Common myeloid progenitor, CD34-positive (primary cell): ENCODE measurements around the gene FOXA1.

Source experiments
- CTCF ChIA-PET: fragments of 350-600 bp; sonication (Branson Sonifier 250); formaldehyde crosslinking; loops from one replicate; lab custom pipeline; 2021; ENCODE audit warnings: antibody characterized with exemption; lab: Charles Lee
- POLR2A ChIA-PET: fragments of 350-600 bp; sonication (Branson Sonifier 250); formaldehyde crosslinking; loops from one replicate; lab custom pipeline; 2021; ENCODE audit warnings: antibody characterized with exemption; lab: Charles Lee
- DNase-seq, 3 donors: peaks; one replicate each; pipeline versions ENCODE4 v3.0.0 to v3.0.0-alpha.2; 2013
- H3K27ac ChIP-seq, 2 experiments: 1 replicate in 1 of 2; 2 replicates in 1 of 2; pipeline ENCODE4 v1.7.0; 2013; ENCODE audit warnings: inconsistent platforms in 2 of 2, low read length in 2 of 2, mild to moderate bottlenecking in 2 of 2, low read depth in 1 of 2, moderate library complexity in 1 of 2; ENCODE audit not compliant: severe bottlenecking in 2 of 2, insufficient read depth in 1 of 2, poor library complexity in 1 of 2
- H3K27me3 ChIP-seq, 5 experiments: replicated peaks in 2 of 5; 1 replicate in 3 of 5; 2 replicates in 2 of 5; pipeline versions ENCODE4 v1.6.1 to v1.7.0; 2013; ENCODE audit warnings: low read length in 4 of 5, mild to moderate bottlenecking in 2 of 5, moderate library complexity in 2 of 5, inconsistent platforms in 1 of 5; ENCODE audit not compliant: insufficient read depth in 5 of 5, control insufficient read depth in 4 of 5
- H3K36me3 ChIP-seq, 4 experiments: 1 replicate in 2 of 4; 2 replicates in 2 of 4; pipeline versions ENCODE4 v1.6.1 to v1.7.0; 2013; ENCODE audit warnings: low read length in 3 of 4, control low read depth in 1 of 4, mild to moderate bottlenecking in 1 of 4; ENCODE audit not compliant: control insufficient read depth in 4 of 4, insufficient read depth in 4 of 4
- H3K4me1 ChIP-seq, 4 experiments: 1 replicate in 3 of 4; 2 replicates in 1 of 4; pipeline versions ENCODE4 v1.6.1 to v1.7.1; 2013; ENCODE audit warnings: low read length in 3 of 4, mild to moderate bottlenecking in 3 of 4, control low read depth in 1 of 4, inconsistent platforms in 1 of 4, moderate library complexity in 1 of 4; ENCODE audit not compliant: control insufficient read depth in 4 of 4, insufficient read depth in 4 of 4; ENCODE audit errors: control extremely low read depth in 1 of 4
- H3K4me3 ChIP-seq, 7 experiments: 1 replicate in 4 of 7; 2 replicates in 3 of 7; pipeline versions ENCODE4 v1.5.1 to v1.7.0; 2013; ENCODE audit warnings: mild to moderate bottlenecking in 7 of 7, low read length in 6 of 7, moderate library complexity in 6 of 7, inconsistent platforms in 2 of 7, low read depth in 2 of 7, control low read depth in 1 of 7; ENCODE audit not compliant: insufficient read depth in 4 of 7, control insufficient read depth in 1 of 7; ENCODE audit errors: extremely low read depth in 1 of 7
- H3K9me3 ChIP-seq, 5 experiments: 1 replicate in 4 of 5; 2 replicates in 1 of 5; pipeline versions ENCODE4 v1.6.1 to v1.7.1; 2013; ENCODE audit warnings: low read length in 4 of 5, mild to moderate bottlenecking in 2 of 5, inconsistent platforms in 1 of 5, low read depth in 1 of 5, moderate library complexity in 1 of 5; ENCODE audit not compliant: control insufficient read depth in 4 of 5, insufficient read depth in 2 of 5; ENCODE audit errors: control extremely low read depth in 1 of 5
- WGBS: methylation state at CpG from one replicate; pipeline ENCODE4 v1.1.5; 2013; ENCODE audit not compliant: insufficient coverage; 5-methylcytosine and 5-hydroxymethylcytosine counted together

Gene FOXA1

DNA sequence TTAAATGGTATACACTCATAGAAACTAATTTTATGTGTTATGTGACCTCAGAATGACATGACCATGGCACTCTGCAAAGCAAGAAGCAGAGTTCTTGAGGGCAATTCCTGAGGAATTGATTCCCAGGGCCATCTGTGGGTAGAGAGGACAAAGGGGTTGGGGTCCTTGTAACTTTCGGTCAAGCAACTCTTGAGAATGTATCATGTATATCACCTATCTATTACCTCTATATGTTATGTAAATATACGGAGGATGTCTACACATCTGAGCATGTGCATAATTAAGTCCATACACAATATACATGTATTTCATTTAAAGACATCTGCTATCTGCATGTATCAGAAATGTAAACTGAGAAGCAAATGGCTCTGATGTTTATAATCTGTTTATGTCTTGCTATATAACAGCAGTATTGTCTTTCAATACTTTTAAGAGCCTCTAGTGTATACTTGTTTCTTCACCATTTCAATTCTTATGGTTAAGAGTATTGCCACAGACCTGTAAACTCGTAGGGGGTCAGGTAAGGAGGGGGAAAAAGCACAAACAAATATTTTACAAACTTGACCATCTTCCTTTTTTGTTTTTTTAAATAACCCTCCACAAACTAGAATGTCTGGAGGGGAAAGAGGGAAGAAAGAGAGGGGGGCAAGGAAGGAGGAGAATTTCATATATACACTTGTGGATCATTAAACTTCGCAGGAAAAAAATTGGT is 4.5 kb downstream of the FOXA1 start:
- Histone ChIP-seq H3K4me1 (peaks cover 0 to 18% (median 15%) of the 10 kb centered on the region in 4 experiments), H3K27ac (no peak overlapping the region), H3K4me3 (no peak overlapping the region), H3K9me3 (peaks cover 0 to 4% (median 3%) of the 10 kb centered on the region in 5 experiments), H3K27me3 (peaks cover 28 to 97% (median 47%) of the 10 kb centered on the region in 5 experiments), H3K36me3 (no peaks in the 10 kb centered on the region)
- ChIA-PET POLR2A (no interaction called here), CTCF (no interaction called here)
- DNase-seq: peak in 1 of 3 donors; percentile 15
- no CpG with 5 or more reads among the region's 4 CpGs for whole genome bisulfite sequencing

DNA sequence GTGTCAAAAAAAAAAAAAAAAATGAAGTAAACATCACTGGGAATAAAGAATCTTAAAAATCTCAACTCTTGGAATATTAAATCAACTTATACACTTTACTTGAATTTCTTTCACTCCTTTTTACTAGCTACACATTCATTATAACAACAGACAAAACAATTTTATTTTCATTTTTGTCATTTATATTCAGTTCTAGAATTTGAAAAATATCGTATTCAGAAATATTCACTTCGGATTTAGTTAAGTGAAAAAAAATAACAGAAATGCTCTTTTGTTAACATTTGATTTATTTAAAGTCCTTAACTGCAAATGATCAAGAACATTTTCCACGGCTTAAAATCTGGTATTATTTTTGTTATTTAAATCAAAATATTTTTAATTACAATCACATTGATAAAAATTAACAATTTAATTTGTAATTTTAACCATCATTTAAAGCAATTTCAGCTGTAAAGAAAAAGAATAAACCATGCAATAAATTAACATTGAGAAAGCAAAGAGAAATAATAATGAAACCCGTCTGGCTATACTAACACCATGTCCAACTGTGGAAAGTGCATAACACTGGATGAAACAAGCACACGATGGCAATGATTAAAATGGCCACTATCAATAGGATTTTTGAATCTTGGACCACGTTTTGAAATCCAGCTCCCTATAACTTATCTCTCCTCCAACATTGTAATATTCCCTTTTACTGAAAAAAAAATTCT is 5.2 kb downstream of the FOXA1 start:
- Histone ChIP-seq H3K36me3 (no peaks in the 10 kb centered on the region), H3K4me3 (no peak overlapping the region), H3K4me1 (peaks cover 0 to 13% (median 10%) of the 10 kb centered on the region in 4 experiments), H3K27me3 (peaks cover 28 to 98% (median 52%) of the 10 kb centered on the region in 5 experiments), H3K9me3 (peaks cover 0 to 5% (median 3%) of the 10 kb centered on the region in 5 experiments), H3K27ac (no peak overlapping the region)
- 0% methylated on average over 1 of the region's 6 CpGs for WGBS
- no peak for DNase-seq
- ChIA-PET CTCF (interaction anchor here (1.4 to 1.6 kb wide), 2 partner anchors 13 to 344 kb away, joined by 3 to 6 read pairs; no protein-coding TSS in a partner anchor), POLR2A (no interaction called here)

DNA sequence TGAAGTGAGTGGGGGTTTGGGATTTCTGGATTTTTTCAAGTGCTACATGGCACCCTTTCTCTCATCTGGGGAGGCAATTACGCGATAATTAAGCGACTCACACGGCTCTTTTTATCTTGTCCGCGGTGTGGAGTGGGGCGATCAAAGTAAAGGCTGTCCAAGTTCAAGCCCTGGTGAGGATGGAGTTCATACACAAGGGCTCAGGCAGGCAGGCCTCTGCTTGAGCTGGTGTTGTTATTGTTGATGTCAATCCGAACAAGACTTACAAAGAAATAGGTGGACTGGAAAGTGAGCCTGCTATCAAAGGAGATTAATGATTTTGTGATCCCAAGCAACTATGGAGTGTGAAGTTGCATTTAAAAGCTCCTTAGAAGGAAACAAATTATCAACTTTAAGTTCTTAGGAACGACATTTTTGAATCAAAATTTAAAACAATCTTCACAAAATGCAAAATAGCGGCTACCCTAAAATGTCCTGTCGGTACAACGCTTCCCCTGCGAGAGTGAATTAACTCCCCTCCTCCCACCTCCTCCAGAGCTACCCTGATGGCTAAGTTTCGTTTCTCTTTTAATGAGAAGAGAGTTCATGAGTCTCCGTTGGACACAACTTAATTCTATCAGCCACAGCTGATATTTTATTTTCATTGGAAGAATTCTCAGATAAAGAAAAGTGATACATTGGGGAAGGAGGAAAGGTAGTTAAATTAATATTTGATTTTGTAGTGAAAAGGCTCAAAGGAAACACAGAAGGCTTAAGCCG is 5.9 kb downstream of the FOXA1 start:
- Histone ChIP-seq H3K4me1 (peaks cover 0 to 9% (median 3%) of the 10 kb centered on the region in 4 experiments), H3K27me3 (peaks cover 28 to 98% (median 59%) of the 10 kb centered on the region in 5 experiments), H3K36me3 (no peaks in the 10 kb centered on the region), H3K4me3 (no peak overlapping the region), H3K27ac (no peak overlapping the region), H3K9me3 (peaks cover 0 to 5% (median 3%) of the 10 kb centered on the region in 5 experiments)
- 8% methylated on average over 4 of the region's 16 CpGs for WGBS
- DNase-seq: peak in 1 of 3 donors; percentile 21
- ChIA-PET CTCF (interaction anchor here (1.4 to 1.6 kb wide), 3 partner anchors 10 to 343 kb away, joined by 3 to 6 read pairs (median 5); no protein-coding TSS in a partner anchor), POLR2A (no interaction called here)

DNA sequence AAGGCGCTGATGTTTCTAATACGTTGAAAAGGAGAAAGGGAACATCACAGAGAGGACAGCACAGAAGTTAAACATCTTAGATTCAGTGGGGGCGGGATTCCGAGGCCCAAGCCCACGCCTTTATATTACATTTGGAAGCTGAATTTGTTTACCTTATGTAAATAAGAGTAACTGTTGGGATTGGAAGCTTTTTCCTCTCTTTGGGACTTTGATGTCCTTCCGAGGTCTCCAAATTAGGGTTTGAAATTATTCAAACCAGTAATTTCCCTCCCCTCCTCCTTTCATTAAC is 6.4 kb downstream of the FOXA1 start:
- POLR2A ChIA-PET: no interaction called here
- Histone ChIP-seq H3K27me3 (peaks cover 22 to 98% (median 55%) of the 10 kb centered on the region in 5 experiments), H3K9me3 (peaks cover 0 to 5% (median 3%) of the 10 kb centered on the region in 5 experiments), H3K4me1 (peaks cover 0 to 14% (median 3%) of the 10 kb centered on the region in 4 experiments), H3K36me3 (no peaks in the 10 kb centered on the region), H3K27ac (no peak overlapping the region), H3K4me3 (no peak overlapping the region)
- WGBS: 0% methylated on average over 2 of the region's 6 CpGs
- DNase-seq: no peak
- CTCF ChIA-PET: interaction anchor here (1.4 to 1.6 kb wide), 3 partner anchors 10 to 342 kb away, joined by 3 to 6 read pairs (median 5); no protein-coding TSS in a partner anchor

DNA sequence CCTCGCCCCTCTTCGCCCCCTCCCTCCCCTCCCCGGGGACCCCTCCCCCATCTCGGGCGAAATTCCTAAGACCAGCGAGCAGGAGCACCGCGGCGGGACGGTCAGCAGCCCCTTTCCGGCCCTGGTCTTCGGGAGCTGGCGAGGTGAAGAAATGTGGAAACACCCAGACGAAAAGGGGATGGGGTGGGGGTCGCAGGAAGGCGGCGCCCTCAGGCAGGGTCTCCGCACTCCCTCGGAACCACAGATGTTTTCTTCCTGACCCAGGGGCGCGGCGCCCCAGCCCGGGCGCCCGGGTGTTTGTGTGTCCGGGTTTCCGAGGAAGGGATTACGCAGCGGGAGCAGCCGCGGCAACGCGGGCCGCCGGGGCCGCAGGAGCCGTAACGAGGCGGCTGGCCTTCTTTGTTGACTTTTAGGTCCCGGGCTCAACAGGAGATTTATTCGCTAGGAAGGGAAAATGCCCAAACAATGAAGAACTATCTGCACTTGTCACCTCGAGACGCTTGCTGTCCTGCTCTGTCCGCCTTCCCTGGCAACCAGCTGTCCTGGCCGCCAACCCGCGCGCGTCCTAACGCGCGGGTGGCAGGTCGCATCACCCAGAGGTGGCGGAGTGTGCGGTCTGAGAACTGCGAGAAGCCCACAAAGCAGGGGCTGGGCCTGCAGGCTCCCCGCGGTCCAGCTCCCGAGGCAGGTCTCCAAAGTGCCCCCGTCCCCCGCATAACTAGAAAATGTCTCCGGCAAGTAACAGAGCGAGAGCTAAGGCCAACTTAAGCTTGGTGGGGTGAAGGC is 7.0 kb downstream of the FOXA1 start:
- H3K4me3 ChIP-seq: no peak overlapping the region
- peak in 1 of 3 donors; percentile 45 for DNase-seq

DNA sequence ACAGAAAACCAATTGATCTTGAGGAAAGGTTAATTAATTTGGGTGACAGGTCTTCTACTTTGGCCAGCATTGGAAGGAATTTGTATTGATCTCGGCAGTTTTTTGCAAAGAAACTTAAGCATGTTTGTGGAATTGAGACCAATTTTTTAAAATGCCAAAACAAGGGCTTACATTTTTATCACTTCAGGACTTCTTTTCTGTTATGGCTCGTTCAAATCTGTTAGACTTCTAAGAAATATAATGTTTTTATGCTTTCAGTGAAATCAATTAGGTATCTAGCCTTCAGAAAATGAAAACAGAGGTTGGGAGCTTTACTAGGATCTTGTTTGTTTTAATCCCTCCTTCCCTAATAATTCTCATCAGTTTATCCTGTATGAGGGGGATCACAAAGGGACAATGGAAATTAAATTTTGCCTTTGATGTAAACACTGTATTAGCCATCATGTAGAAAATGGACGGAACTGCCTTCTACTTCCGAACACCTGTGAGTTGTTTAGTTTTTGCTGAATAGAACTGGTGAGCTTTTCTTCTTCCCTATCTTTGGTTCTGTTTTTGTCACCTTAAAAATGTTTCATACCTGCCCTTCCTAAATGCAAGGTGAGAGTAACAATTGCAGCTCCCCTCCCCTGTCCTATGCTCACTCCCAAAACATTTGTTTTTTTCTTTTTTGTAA is 7.8 kb downstream of the FOXA1 start:
- H3K27me3 ChIP-seq: peaks cover 20 to 98% (median 56%) of the 10 kb centered on the region in 5 experiments
- WGBS: 42% methylated on average over 2 of the region's 4 CpGs
- H3K4me1 ChIP-seq: peaks cover 0 to 18% (median 3%) of the 10 kb centered on the region in 4 experiments
- peak in 1 of 3 donors; percentile 15 for DNase-seq
- H3K4me3 ChIP-seq: no peak overlapping the region
- ChIA-PET POLR2A (no interaction called here), CTCF (interaction anchor here (0.9 kb wide), 1 partner anchor 13 kb away, joined by 3 read pairs; no protein-coding TSS in a partner anchor)
- H3K27ac ChIP-seq: no peak overlapping the region
- no peaks in the 10 kb centered on the region for H3K36me3 ChIP-seq
- H3K9me3 ChIP-seq: peaks cover 0 to 5% (median 3%) of the 10 kb centered on the region in 5 experiments

More for the DNA sequence above, 7.0 kb downstream of the FOXA1 start:
- peaks cover 0 to 18% (median 3%) of the 10 kb centered on the region in 4 experiments for H3K4me1 ChIP-seq
- WGBS: 5% methylated on average over 53 of the region's 63 CpGs
- H3K9me3 ChIP-seq: peaks cover 0 to 5% (median 3%) of the 10 kb centered on the region in 5 experiments
- ChIA-PET POLR2A (no interaction called here), CTCF (interaction anchor here (1.4 to 1.6 kb wide), 3 partner anchors 11 to 342 kb away, joined by 3 to 6 read pairs (median 5); no protein-coding TSS in a partner anchor)
- peaks cover 20 to 98% (median 57%) of the 10 kb centered on the region in 5 experiments for H3K27me3 ChIP-seq
- H3K27ac ChIP-seq: no peak overlapping the region
- no peaks in the 10 kb centered on the region for H3K36me3 ChIP-seq
